KMS-11 (cell line): ENCODE measurements around the gene HELZ.

Experiments used
- H2AFZ ChIP-seq: fragments of 200-600 bp; sonication (generic); 2 replicates; pipeline ENCODE4 v1.6.1; 2016; ENCODE audit warnings: antibody characterized with exemption, mixed run types, low read depth
- H3K27ac ChIP-seq: fragments of 200-600 bp; sonication (generic); 2 replicates; pipeline ENCODE4 v1.6.1; 2016; ENCODE audit warnings: mild to moderate bottlenecking, mixed run types
- H3K27me3 ChIP-seq: fragments of 200-600 bp; sonication (generic); 2 replicates; pipeline ENCODE4 v1.6.1; 2017; ENCODE audit warnings: mild to moderate bottlenecking, low read depth, mixed run types, moderate library complexity; ENCODE audit not compliant: insufficient read depth
- H3K36me3 ChIP-seq: fragments of 200-600 bp; sonication (generic); 2 replicates; pipeline ENCODE4 v1.6.1; 2017; ENCODE audit warnings: mild to moderate bottlenecking, mixed run types; ENCODE audit not compliant: insufficient read depth
- H3K4me1 ChIP-seq: fragments of 200-600 bp; sonication (generic); 2 replicates; pipeline ENCODE4 v1.6.1; 2016; ENCODE audit warnings: mild to moderate bottlenecking, low read depth, mixed run types; ENCODE audit not compliant: poor library complexity, severe bottlenecking
- H3K4me2 ChIP-seq: fragments of 200-600 bp; sonication (generic); 2 replicates; pipeline ENCODE4 v1.7.0; 2016; ENCODE audit warnings: mild to moderate bottlenecking, mixed run types
- H3K4me3 ChIP-seq: fragments of 200-600 bp; sonication (generic); IDR thresholded peaks from 2 replicates; pipeline ENCODE4 v1.6.1; 2017; ENCODE audit warnings: low read depth, low read length, mixed read lengths; ENCODE audit not compliant: insufficient read depth
- H3K79me2 ChIP-seq: fragments of 200-600 bp; sonication (generic); 2 replicates; pipeline ENCODE4 v1.6.1; 2016; ENCODE audit warnings: low read depth, mixed run types; ENCODE audit not compliant: insufficient read depth
- H3K9ac ChIP-seq: fragments of 200-600 bp; sonication (generic); 2 replicates; pipeline ENCODE4 v1.6.1; 2016; ENCODE audit warnings: mild to moderate bottlenecking, mixed run types
- H4K20me1 ChIP-seq: fragments of 200-600 bp; sonication (generic); 2 replicates; pipeline ENCODE4 v1.6.1; 2016; ENCODE audit warnings: mild to moderate bottlenecking, mixed run types; ENCODE audit not compliant: insufficient read depth
- TF ChIP-seq, protein P1 (sequence below): fragments of 200-600 bp; sonication (generic); conservative IDR thresholded peaks from 2 replicates; pipeline ENCODE4 v1.6.1; 2017; ENCODE audit warnings: low read depth, mild to moderate bottlenecking, antibody characterized with exemption, low read length, moderate library complexity, mixed read lengths

HELZ gene

GRCh38 chr17:67270416-67270815, 25.4 kb upstream of the HELZ start:
- no peak overlapping the region for H3K9ac ChIP-seq
- no peaks in the 10 kb centered on the region for H3K36me3 ChIP-seq
- no peak overlapping the region for H3K27ac ChIP-seq
- no peak overlapping the region for H2AFZ ChIP-seq
- H3K79me2 ChIP-seq: no peaks in the 10 kb centered on the region
- no peak overlapping the region for H3K4me2 ChIP-seq
- H3K4me3 ChIP-seq: no peak overlapping the region
- TF ChIP-seq, protein P1, sequence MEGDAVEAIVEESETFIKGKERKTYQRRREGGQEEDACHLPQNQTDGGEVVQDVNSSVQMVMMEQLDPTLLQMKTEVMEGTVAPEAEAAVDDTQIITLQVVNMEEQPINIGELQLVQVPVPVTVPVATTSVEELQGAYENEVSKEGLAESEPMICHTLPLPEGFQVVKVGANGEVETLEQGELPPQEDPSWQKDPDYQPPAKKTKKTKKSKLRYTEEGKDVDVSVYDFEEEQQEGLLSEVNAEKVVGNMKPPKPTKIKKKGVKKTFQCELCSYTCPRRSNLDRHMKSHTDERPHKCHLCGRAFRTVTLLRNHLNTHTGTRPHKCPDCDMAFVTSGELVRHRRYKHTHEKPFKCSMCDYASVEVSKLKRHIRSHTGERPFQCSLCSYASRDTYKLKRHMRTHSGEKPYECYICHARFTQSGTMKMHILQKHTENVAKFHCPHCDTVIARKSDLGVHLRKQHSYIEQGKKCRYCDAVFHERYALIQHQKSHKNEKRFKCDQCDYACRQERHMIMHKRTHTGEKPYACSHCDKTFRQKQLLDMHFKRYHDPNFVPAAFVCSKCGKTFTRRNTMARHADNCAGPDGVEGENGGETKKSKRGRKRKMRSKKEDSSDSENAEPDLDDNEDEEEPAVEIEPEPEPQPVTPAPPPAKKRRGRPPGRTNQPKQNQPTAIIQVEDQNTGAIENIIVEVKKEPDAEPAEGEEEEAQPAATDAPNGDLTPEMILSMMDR: no peak
- H4K20me1 ChIP-seq: no peaks in the 10 kb centered on the region
- H3K4me1 ChIP-seq: peaks cover 4% of the 10 kb centered on the region
- H3K27me3 ChIP-seq: no peaks in the 10 kb centered on the region

DNA sequence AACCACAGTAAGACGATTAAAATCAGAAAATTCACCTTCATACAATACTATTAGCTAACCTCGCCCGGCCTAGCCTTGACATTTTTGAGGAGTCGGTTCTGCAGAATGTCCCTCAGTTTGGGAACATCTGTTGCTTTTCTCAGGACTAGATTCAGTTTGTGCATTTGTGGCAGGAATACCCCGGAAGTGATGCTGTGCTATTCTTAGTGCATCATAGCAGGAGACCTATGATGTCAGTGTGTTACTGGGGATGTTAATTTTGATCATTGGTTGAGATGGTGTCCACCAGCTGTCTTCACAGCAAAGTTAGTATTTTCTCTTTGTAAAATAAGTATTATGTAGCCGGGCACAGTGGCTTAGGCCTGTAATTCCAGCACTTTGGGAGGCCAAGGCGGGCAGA, 21.5 kb upstream of the HELZ start:
- H3K36me3 ChIP-seq: no peaks in the 10 kb centered on the region
- no peaks in the 10 kb centered on the region for H3K79me2 ChIP-seq
- peaks cover 6% of the 10 kb centered on the region for H3K4me1 ChIP-seq
- no peaks in the 10 kb centered on the region for H4K20me1 ChIP-seq
- no peak overlapping the region for H3K9ac ChIP-seq
- H2AFZ ChIP-seq: no peak overlapping the region
- no peaks in the 10 kb centered on the region for H3K27me3 ChIP-seq
- TF ChIP-seq, protein P1: no peak
- H3K4me3 ChIP-seq: no peak overlapping the region
- H3K27ac ChIP-seq: no peak overlapping the region
- no peak overlapping the region for H3K4me2 ChIP-seq

- no peak overlapping the region for H3K9ac ChIP-seq
- no peak overlapping the region for H3K27ac ChIP-seq
- TF ChIP-seq, protein P1: no peak
Observed at GRCh38 chr17:67265436-67266019, 20.5 kb upstream of the HELZ start.

DNA sequence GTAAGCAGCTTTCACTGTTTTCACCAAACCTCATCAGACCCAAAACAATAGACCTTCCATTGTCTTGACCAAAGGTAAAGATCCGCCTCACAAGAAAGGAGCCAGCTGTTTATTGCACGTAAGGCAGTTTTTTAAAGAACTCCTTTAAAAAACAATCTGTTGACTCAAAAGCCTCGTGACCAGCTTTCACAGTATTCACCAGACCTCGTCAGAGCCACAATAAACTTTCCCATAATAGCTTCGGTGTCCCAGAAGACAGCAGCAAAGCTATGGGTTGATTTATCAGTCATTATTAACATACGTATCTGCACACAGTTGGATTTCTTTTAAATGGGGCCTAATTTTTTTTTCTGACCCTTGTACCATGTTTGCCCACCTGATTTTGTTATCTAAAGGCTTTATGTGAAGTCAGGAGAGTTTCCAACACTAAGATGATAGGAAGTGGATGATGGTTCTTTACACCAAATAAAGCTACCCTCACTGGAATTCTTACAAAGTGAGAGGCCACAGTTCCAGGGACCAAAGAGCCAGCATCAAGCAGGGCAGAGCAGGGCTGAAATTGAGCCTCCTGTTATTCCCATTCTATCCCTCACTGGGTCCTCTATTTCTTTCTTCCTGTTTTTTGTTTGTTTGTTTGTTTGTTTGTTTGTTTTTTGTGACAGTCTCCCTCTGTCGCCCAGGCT, 17.6 kb upstream of the HELZ start:
- TF ChIP-seq, protein P1: no peak
- Histone ChIP-seq H3K4me1 (peaks cover 38% of the 10 kb centered on the region), H3K4me2 (no peak overlapping the region)

More at GRCh38 chr17:67265436-67266019, 20.5 kb upstream of the HELZ start:
- Histone ChIP-seq H3K36me3 (no peaks in the 10 kb centered on the region), H3K4me1 (peaks cover 16% of the 10 kb centered on the region), H3K27me3 (no peaks in the 10 kb centered on the region), H3K79me2 (no peaks in the 10 kb centered on the region), H2AFZ (no peak overlapping the region), H4K20me1 (no peaks in the 10 kb centered on the region), H3K4me3 (no peak overlapping the region), H3K4me2 (no peak overlapping the region)

More for the DNA sequence above, 17.6 kb upstream of the HELZ start:
- no peak overlapping the region for H2AFZ ChIP-seq
- no peaks in the 10 kb centered on the region for H3K36me3 ChIP-seq
- no peak overlapping the region for H3K9ac ChIP-seq
- no peak overlapping the region for H3K27ac ChIP-seq
- no peaks in the 10 kb centered on the region for H4K20me1 ChIP-seq
- H3K27me3 ChIP-seq: no peaks in the 10 kb centered on the region
- no peaks in the 10 kb centered on the region for H3K79me2 ChIP-seq
- H3K4me3 ChIP-seq: no peak overlapping the region
